Stomach (tissue), 9 donors: Measurements from ENCODE around the gene NKG7. TPM values are rescaled to one million over a fixed set of nuclear protein-coding genes. Genes with fewer than 3 reads are reported as not detected.

Experiments
- DNase-seq, 2 donors: peaks; one replicate each; pipeline versions ENCODE4 v3.0.0 to v3.0.0-alpha.2; 2013 to 2019
- H3K27ac ChIP-seq, 5 donors: fragments of 200-600 bp in 4 of 5; sonication (generic) in 4 of 5; one replicate each; pipeline ENCODE4 v1.5.1; 2013 to 2019; ENCODE audit warnings: mild to moderate bottlenecking in 1 of 5, moderate library complexity in 1 of 5
- H3K27me3 ChIP-seq, 3 donors: fragments of 200-600 bp; sonication (generic); one replicate each; pipeline ENCODE4 v1.5.1; 2017 to 2019; ENCODE audit warnings: mixed run types in 1 of 3
- H3K36me3 ChIP-seq, 4 donors: fragments of 200-600 bp; sonication (generic); 1 replicate in 3 of 4; 2 replicates in 1 of 4; pipeline ENCODE4 v1.5.1; 2016 to 2019
- H3K4me1 ChIP-seq, 4 donors: fragments of 200-600 bp; sonication (generic); one replicate each; pipeline ENCODE4 v1.5.1; 2016 to 2019
- H3K4me3 ChIP-seq, 4 donors: fragments of 200-600 bp; sonication (generic) in 3 of 4; one replicate each; pipeline ENCODE4 v1.5.1; 2016 to 2019; ENCODE audit warnings: mild to moderate bottlenecking in 1 of 4
- H3K9me3 ChIP-seq, 4 donors: fragments of 200-600 bp; sonication (generic); one replicate each; pipeline ENCODE4 v1.5.1; 2016 to 2019
- EP300 ChIP-seq: sonication (generic); formaldehyde crosslinking; IDR thresholded peaks from one replicate; pipeline ENCODE4 v1.6.1; 2017; ENCODE audit warnings: antibody characterized with exemption
- POLR2A ChIP-seq, 4 donors: fragments of 450-650 bp; IDR thresholded peaks; one replicate each; pipeline ENCODE4 v1.6.1; 2016; ENCODE audit warnings: antibody characterized with exemption in 4 of 4, control low read depth in 2 of 4, mild to moderate bottlenecking in 1 of 4, moderate library complexity in 1 of 4
- POLR2AphosphoS5 ChIP-seq, 3 donors: sonication (generic); formaldehyde crosslinking; IDR thresholded peaks; one replicate each; pipeline ENCODE4 v1.6.1; 2016; ENCODE audit warnings: antibody characterized with exemption in 3 of 3
- WGBS, 5 donors: extraction: QIAGEN DNeasy Blood & Tissue Kit in 3 of 5; methylation state at CpG; one replicate each; pipeline versions ENCODE4 v1.1.5 to v1.1.7; 2013 to 2018; 5-methylcytosine and 5-hydroxymethylcytosine counted together
- intact Hi-C: fragments of 100-400 bp; cut with DNase I; formaldehyde crosslinking; loops from one replicate; pipeline ENCODE4 v1.15.1; 2023; ENCODE audit warnings: low total_unique reads
- polyA plus RNA-seq, 3 donors: library from polyadenylated mRNA; stranded (reverse); fragments of 200-250 nt; gene quantifications; one replicate each; pipeline ENCODE4 v1.2.3, GENCODE V29; 2013
- total RNA-seq, 5 donors: library from RNA; depleted of rRNA; stranded (reverse); fragments of >200 nt; gene quantifications; one replicate each; pipeline versions ENCODE4 v1.1.0 to v1.2.3, GENCODE V29; 2014 to 2016
- TF ChIP-seq, protein P1 (sequence below), 7 experiments: fragments of 450-650 bp in 4 of 7; fragments of 200-600 bp in 3 of 7; sonication (generic) in 3 of 7; IDR thresholded peaks; one replicate each; pipeline ENCODE4 v1.5.1; 2016 to 2019; ENCODE audit warnings: antibody characterized with exemption in 7 of 7, control low read depth in 2 of 7, mild to moderate bottlenecking in 1 of 7
- donor health status: healthy with polysubstance abuse.
- donor health status: Bipolar disorder and iron deficiency.
- donor health status: healthy.

Gene NKG7
- total and polyA plus RNA-seq, 8 donors, result 2.1 to 7.7 (median 5.2) TPM; not detected in 4

DNA sequence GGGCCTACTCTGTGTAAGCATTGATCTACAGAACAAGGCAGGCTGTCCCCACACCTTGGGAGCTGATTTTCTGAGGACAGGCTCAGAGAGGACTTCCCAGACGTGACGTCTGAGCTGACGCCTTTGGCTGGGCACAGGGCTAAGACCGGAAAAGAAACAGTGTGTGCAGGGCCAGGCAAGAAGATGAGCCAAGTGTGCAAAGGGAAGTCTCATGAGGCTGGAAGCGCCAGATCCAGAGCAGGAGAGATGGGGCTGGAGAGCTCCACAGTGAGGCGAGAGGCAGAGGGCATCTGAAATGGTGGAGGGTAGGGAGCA, 48.3 kb downstream of the NKG7 start:
- peaks cover 7 to 17% (median 15%) of the 10 kb centered on the region in 4 donors for H3K4me1 ChIP-seq
- TF ChIP-seq, protein P1, sequence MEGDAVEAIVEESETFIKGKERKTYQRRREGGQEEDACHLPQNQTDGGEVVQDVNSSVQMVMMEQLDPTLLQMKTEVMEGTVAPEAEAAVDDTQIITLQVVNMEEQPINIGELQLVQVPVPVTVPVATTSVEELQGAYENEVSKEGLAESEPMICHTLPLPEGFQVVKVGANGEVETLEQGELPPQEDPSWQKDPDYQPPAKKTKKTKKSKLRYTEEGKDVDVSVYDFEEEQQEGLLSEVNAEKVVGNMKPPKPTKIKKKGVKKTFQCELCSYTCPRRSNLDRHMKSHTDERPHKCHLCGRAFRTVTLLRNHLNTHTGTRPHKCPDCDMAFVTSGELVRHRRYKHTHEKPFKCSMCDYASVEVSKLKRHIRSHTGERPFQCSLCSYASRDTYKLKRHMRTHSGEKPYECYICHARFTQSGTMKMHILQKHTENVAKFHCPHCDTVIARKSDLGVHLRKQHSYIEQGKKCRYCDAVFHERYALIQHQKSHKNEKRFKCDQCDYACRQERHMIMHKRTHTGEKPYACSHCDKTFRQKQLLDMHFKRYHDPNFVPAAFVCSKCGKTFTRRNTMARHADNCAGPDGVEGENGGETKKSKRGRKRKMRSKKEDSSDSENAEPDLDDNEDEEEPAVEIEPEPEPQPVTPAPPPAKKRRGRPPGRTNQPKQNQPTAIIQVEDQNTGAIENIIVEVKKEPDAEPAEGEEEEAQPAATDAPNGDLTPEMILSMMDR (IDR thresholded peaks at IDR 0.05), result no peak
- TF ChIP-seq POLR2AphosphoS5 (IDR thresholded peaks at IDR 0.05) (no peak), POLR2A (IDR thresholded peaks at IDR 0.05) (no peak), EP300 (no peak)
- H3K9me3 ChIP-seq, result no peaks in the 10 kb centered on the region
- no peaks in the 10 kb centered on the region for H3K36me3 ChIP-seq
- no peak for DNase-seq
- H3K27ac ChIP-seq, result no peak overlapping the region
- no peak overlapping the region for H3K4me3 ChIP-seq
- WGBS, 5 donors, result 75 to 83% (median 76%) methylated on average over 6 of the region's 6 CpGs
- intact Hi-C loops, result no loop called here
- H3K27me3 ChIP-seq, result peaks cover 3 to 80% (median 42%) of the 10 kb centered on the region in 3 donors

DNA sequence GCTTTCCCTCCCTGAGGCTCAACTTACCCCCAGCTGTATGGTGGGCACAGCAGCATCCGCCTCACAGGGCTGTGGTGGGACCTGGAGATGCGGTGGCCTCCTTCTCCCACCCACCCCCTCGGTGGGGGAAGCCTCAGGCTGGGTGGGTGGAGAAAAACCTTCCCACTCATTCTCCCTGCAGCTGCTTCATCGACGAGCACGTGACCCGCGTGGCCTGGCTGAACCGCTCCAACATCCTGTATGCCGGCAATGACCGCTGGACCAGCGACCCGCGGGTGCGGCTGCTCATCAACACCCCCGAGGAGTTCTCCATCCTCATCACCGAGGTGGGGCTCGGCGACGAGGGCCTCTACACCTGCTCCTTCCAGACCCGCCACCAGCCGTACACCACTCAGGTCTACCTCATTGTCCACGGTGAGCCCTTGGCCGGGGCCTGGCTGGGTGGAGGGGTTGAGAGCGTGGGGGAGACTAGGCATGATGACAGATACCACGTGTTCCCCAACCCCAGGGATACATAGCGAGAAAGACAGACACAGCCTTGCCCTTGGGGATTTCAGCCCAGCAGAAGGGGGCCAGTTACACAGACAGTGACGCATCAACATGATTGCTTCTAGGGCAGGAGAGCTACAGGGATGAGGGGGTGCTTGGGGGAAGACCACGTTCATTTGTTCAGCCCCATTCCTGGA, 48.8 kb downstream of the NKG7 start:
- WGBS, 5 donors, result 78 to 82% (median 79%) methylated on average over 28 to 29 of the region's 29 CpGs
- Histone ChIP-seq H3K27ac (no peak overlapping the region), H3K4me1 (peaks cover 7 to 17% (median 15%) of the 10 kb centered on the region in 4 donors), H3K9me3 (no peaks in the 10 kb centered on the region), H3K27me3 (peaks cover 2 to 79% (median 37%) of the 10 kb centered on the region in 3 donors), H3K36me3 (no peaks in the 10 kb centered on the region), H3K4me3 (no peak overlapping the region)
- no peak for DNase-seq
- TF ChIP-seq, protein P1 (IDR thresholded peaks at IDR 0.05), result no peak
- TF ChIP-seq EP300, result no peak
- TF ChIP-seq POLR2A (IDR thresholded peaks at IDR 0.05), result no peak
- no peak for TF ChIP-seq POLR2AphosphoS5 (IDR thresholded peaks at IDR 0.05)
- intact Hi-C loops, result no loop called here

DNA sequence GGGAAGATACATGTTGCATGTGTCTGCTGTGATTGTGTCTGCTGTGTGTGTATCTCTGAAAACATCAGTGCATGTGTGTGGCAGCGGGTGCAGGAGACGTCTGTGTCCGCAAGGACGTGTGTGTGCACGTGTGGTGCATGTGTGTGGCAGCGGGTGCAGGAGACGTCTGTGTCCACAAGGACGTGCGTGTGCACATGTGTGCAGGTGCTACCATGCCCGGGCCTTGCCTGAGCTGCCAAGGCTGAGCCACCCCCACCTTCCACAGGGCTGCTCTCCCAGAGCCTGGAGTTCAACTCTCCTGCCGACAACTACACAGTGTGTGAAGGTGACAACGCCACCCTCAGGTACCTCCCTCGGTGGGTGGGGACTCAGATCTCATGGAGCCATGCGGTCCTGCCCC, 50.7 kb downstream of the NKG7 start:
- intact Hi-C loops, result no loop called here

More for the DNA sequence above, 50.7 kb downstream of the NKG7 start:
- H3K4me1 ChIP-seq, result peaks cover 0 to 4% (median 2%) of the 10 kb centered on the region in 4 donors
- 63 to 83% (median 70%) methylated on average over 9 to 14 of the region's 14 CpGs for WGBS, 5 donors
- no peaks in the 10 kb centered on the region for H3K36me3 ChIP-seq
- H3K27ac ChIP-seq, result no peak overlapping the region
- no peaks in the 10 kb centered on the region for H3K9me3 ChIP-seq
- DNase-seq, result no peak
- H3K4me3 ChIP-seq, result no peak overlapping the region
- peaks cover 0 to 79% (median 18%) of the 10 kb centered on the region in 3 donors for H3K27me3 ChIP-seq
- TF ChIP-seq EP300 (no peak), POLR2A (IDR thresholded peaks at IDR 0.05) (no peak), POLR2AphosphoS5 (IDR thresholded peaks at IDR 0.05) (no peak)
- TF ChIP-seq, protein P1 (IDR thresholded peaks at IDR 0.05), result no peak

Other genes starting within 250 kb of the NKG7 start
- 10 to 100 TPM in 1 of 5 donors, 1 to 10 TPM in 3, not detected in 1; 1.1 to 13.9 (median 1.9) TPM for gene SIGLEC9, start 247.7 kb downstream of the NKG7 start, total RNA-seq
- 1 to 10 TPM in 1 of 3 donors, under 1 TPM in 2; 0.61 to 3.6 (median 0.80) TPM for gene SIGLEC9, start 247.7 kb downstream of the NKG7 start, polyA plus RNA-seq
- gene SIGLEC7, start 230.4 kb downstream of the NKG7 start, total RNA-seq, result 1 to 10 TPM in 1 of 5 donors, under 1 TPM in 1, not detected in 3; 0.18 to 1.3 TPM
- gene SIGLEC7, start 230.4 kb downstream of the NKG7 start, polyA plus RNA-seq, result 1 to 10 TPM in 1 of 3 donors, under 1 TPM in 1, not detected in 1; 0.50 to 1.8 TPM
- gene CD33, start 147.6 kb downstream of the NKG7 start, total RNA-seq, result 1 to 10 TPM in 2 of 5 donors, not detected in 3; 3.7 to 4.8 TPM
- 1 to 10 TPM; 1.7 to 3.0 (median 1.7) TPM for gene CD33, start 147.6 kb downstream of the NKG7 start, polyA plus RNA-seq
- gene SIGLECL1, start 121.6 kb downstream of the NKG7 start, total RNA-seq, result not detected
- gene SIGLECL1, start 121.6 kb downstream of the NKG7 start, polyA plus RNA-seq, result not detected
- under 1 TPM in 1 of 5 donors, not detected in 4; 0.18 TPM for gene IGLON5, start 61.0 kb downstream of the NKG7 start, total RNA-seq
- gene IGLON5, start 61.0 kb downstream of the NKG7 start, polyA plus RNA-seq, result under 1 TPM in 1 of 3 donors, not detected in 2; 0.13 TPM
- gene VSIG10L, start 30.5 kb downstream of the NKG7 start, total RNA-seq, result 1 to 10 TPM in 1 of 5 donors, under 1 TPM in 2, not detected in 2; 0.29 to 2.2 (median 0.37) TPM
- 10 to 100 TPM in 1 of 3 donors, 1 to 10 TPM in 1, not detected in 1; 1.1 to 39.6 TPM for gene VSIG10L, start 30.5 kb downstream of the NKG7 start, polyA plus RNA-seq
- 100 to 1,000 TPM in 1 of 5 donors, 10 to 100 TPM in 3, 1 to 10 TPM in 1; 1.2 to 211 (median 53.4) TPM for gene ETFB, start 6.3 kb downstream of the NKG7 start, total RNA-seq
- gene ETFB, start 6.3 kb downstream of the NKG7 start, polyA plus RNA-seq, result 100 to 1,000 TPM; 146 to 177 (median 157) TPM
- not detected for gene CLDND2, start 3.7 kb downstream of the NKG7 start, total RNA-seq
- gene CLDND2, start 3.7 kb downstream of the NKG7 start, polyA plus RNA-seq, result 1 to 10 TPM in 2 of 3 donors, under 1 TPM in 1; 0.88 to 4.3 (median 1.3) TPM
- gene LIM2, start 15.3 kb upstream of the NKG7 start, total RNA-seq, result not detected
- gene LIM2, start 15.3 kb upstream of the NKG7 start, polyA plus RNA-seq, result not detected
- not detected for gene C19orf84, start 17.9 kb upstream of the NKG7 start, total RNA-seq
- gene C19orf84, start 17.9 kb upstream of the NKG7 start, polyA plus RNA-seq, result not detected
- gene SIGLEC10, start 45.0 kb upstream of the NKG7 start, total RNA-seq, result 10 to 100 TPM in 1 of 5 donors, 1 to 10 TPM in 2, not detected in 2; 1.1 to 21.4 (median 4.6) TPM
- gene SIGLEC10, start 45.0 kb upstream of the NKG7 start, polyA plus RNA-seq, result 1 to 10 TPM; 1.7 to 3.1 (median 2.3) TPM
- gene SIGLEC8, start 85.8 kb upstream of the NKG7 start, total RNA-seq, result 1 to 10 TPM in 2 of 5 donors, not detected in 3; 1.1 to 2.3 TPM
- 1 to 10 TPM in 1 of 3 donors, under 1 TPM in 2; 0.20 to 1.1 (median 0.56) TPM for gene SIGLEC8, start 85.8 kb upstream of the NKG7 start, polyA plus RNA-seq
- not detected for gene CEACAM18, start 105.9 kb upstream of the NKG7 start, total RNA-seq
- gene CEACAM18, start 105.9 kb upstream of the NKG7 start, polyA plus RNA-seq, result not detected
- under 1 TPM in 1 of 5 donors, not detected in 4; 0.37 TPM for gene SIGLEC12, start 129.1 kb upstream of the NKG7 start, total RNA-seq
- gene SIGLEC12, start 129.1 kb upstream of the NKG7 start, polyA plus RNA-seq, result 1 to 10 TPM in 1 of 3 donors, under 1 TPM in 1, not detected in 1; 0.10 to 1.2 TPM
- 1 to 10 TPM in 1 of 5 donors, not detected in 4; 7.1 TPM for gene SIGLEC6, start 159.0 kb upstream of the NKG7 start, total RNA-seq
- gene SIGLEC6, start 159.0 kb upstream of the NKG7 start, polyA plus RNA-seq, result 1 to 10 TPM in 1 of 3 donors, under 1 TPM in 1, not detected in 1; 0.50 to 2.4 TPM
- 10 to 100 TPM in 1 of 5 donors, 1 to 10 TPM in 4; 3.8 to 12.9 (median 5.0) TPM for gene ZNF175, start 198.6 kb upstream of the NKG7 start, total RNA-seq
- gene ZNF175, start 198.6 kb upstream of the NKG7 start, polyA plus RNA-seq, result 1 to 10 TPM; 1.2 to 3.1 (median 1.7) TPM